Stimulated activated CD4-positive, alpha-beta T cell treated with anti-CD3 and anti-CD28 coated beads, Interleukin-12 subunit alpha, Interleukin-12 subunit beta, amount 100 ng/mL, for 4 hours (primary cell): ENCODE measurements around the gene HS3ST4.

Source experiments
- DNase-seq: peaks from one replicate; pipeline ENCODE4 v3.0.0-alpha.2; 2020

The HS3ST4 gene

GRCh38 chr16:25828510-25828909 is 136.8 kb downstream of the HS3ST4 start:
- DNase-seq = no peak

GRCh38 chr16:25832291-25832690 is 140.5 kb downstream of the HS3ST4 start:
- DNase-seq = no peak

- no peak for DNase-seq
Measured at GRCh38 chr16:25834101-25834500, 142.3 kb downstream of the HS3ST4 start.

GRCh38 chr16:25835126-25835525 is 143.4 kb downstream of the HS3ST4 start:
- no peak for DNase-seq

- DNase-seq = no peak
Measured at GRCh38 chr16:25838724-25839186, 147.0 kb downstream of the HS3ST4 start.

GRCh38 chr16:25841761-25842160 is 150.0 kb downstream of the HS3ST4 start:
- no peak for DNase-seq

- no peak for DNase-seq
Measured at GRCh38 chr16:25845901-25846300, 154.1 kb downstream of the HS3ST4 start.

- DNase-seq = no peak
Measured at GRCh38 chr16:25854141-25854540, 162.4 kb downstream of the HS3ST4 start.

GRCh38 chr16:25855063-25855462 is 163.3 kb downstream of the HS3ST4 start:
- DNase-seq = no peak

GRCh38 chr16:25855818-25856217 is 164.1 kb downstream of the HS3ST4 start:
- no peak for DNase-seq

- DNase-seq = no peak
Measured at GRCh38 chr16:25859645-25860044, 167.9 kb downstream of the HS3ST4 start.

GRCh38 chr16:25867041-25867440 is 175.3 kb downstream of the HS3ST4 start:
- DNase-seq = no peak

- no peak for DNase-seq
Measured at GRCh38 chr16:25868106-25868505, 176.3 kb downstream of the HS3ST4 start.

GRCh38 chr16:25868706-25869370 is 177.1 kb downstream of the HS3ST4 start:
- no peak for DNase-seq

GRCh38 chr16:25872369-25873070 is 180.8 kb downstream of the HS3ST4 start:
- no peak for DNase-seq

- DNase-seq = no peak
Measured at GRCh38 chr16:25874196-25874595, 182.4 kb downstream of the HS3ST4 start.

GRCh38 chr16:25875956-25876598 is 184.3 kb downstream of the HS3ST4 start:
- no peak for DNase-seq

- DNase-seq = no peak
Measured at GRCh38 chr16:25877103-25877502, 185.3 kb downstream of the HS3ST4 start.

GRCh38 chr16:25886598-25886997 is 194.8 kb downstream of the HS3ST4 start:
- DNase-seq = no peak

GRCh38 chr16:25888868-25889267 is 197.1 kb downstream of the HS3ST4 start:
- no peak for DNase-seq

- DNase-seq = no peak
Measured at GRCh38 chr16:25893332-25893731, 201.6 kb downstream of the HS3ST4 start.

GRCh38 chr16:25894093-25894492 is 202.3 kb downstream of the HS3ST4 start:
- no peak for DNase-seq

- DNase-seq = no peak
Measured at GRCh38 chr16:25895380-25895779, 203.6 kb downstream of the HS3ST4 start.

- no peak for DNase-seq
Measured at GRCh38 chr16:25896411-25896810, 204.7 kb downstream of the HS3ST4 start.
